ENCODE results near the gene HIVEP3. TPM values are rescaled to one million over a fixed set of nuclear protein-coding genes. Genes with fewer than 3 reads are reported as not detected.

HIVEP3 gene
- total RNA-seq, 1 donor from 2014 or later: 0.85 TPM

GRCh38 chr1:41662765-41663437, 255.8 kb downstream of the HIVEP3 start:
- DNase-seq: peak; percentile 20

GRCh38 chr1:41662061-41662764, 256.5 kb downstream of the HIVEP3 start:
- DNase-seq: peak; percentile 58

DNA sequence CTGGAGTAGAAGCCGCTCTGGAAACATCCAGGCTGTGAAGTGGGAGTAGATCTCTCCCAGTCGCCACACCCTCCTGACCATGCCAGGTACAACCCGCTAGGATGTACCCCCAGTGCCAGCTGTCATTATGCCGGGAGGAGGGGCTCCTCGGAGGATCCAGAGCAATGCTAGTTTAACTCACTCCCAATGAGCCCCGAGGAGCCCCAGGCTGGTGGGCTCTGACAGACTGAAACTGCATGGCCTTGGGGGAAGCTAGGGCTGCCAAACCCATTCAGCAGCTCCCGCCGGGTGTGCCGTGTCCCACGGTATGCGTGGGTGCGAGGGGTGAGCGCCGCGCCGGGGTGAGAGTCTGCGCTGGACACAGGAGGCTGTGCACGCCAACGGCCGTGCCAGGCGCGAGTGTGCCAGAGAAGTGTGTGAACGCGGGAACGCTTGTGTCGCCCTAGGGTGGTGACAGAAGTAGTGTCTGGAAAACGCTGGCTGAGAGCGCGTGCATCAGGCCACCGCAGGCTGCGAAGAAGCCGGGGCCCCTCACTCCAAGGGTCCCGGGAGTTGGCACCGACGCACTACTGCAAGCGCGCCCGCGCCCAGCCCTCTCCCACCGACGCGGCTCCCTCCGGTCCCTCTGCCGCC, 257.2 kb downstream of the HIVEP3 start:
- DNase-seq: peak; percentile 23

- DNase-seq: no peak
Observed at GRCh38 chr1:41660570-41661427, 257.9 kb downstream of the HIVEP3 start.

DNA sequence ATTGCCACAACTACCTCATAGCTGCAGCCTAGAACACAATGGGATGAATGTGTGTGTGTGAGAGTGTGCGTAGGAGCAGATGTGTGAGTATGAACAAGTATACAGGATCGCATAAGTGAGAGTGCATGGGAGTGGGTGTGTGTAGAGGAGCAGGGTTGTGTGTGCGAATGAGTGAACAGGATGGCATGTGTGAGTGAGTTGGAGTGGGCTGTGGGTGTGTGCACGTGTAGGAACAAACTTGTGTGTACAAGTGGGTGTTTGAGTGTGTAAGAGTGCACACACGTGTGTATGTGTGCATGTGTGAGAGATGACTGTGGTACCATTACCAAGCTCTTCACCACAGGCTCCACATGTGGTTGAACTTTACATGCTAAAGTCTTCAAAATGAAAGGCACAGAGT, 258.8 kb downstream of the HIVEP3 start:
- no peak for DNase-seq

- no peak for DNase-seq
Observed at GRCh38 chr1:41659159-41659495, 259.6 kb downstream of the HIVEP3 start.

DNA sequence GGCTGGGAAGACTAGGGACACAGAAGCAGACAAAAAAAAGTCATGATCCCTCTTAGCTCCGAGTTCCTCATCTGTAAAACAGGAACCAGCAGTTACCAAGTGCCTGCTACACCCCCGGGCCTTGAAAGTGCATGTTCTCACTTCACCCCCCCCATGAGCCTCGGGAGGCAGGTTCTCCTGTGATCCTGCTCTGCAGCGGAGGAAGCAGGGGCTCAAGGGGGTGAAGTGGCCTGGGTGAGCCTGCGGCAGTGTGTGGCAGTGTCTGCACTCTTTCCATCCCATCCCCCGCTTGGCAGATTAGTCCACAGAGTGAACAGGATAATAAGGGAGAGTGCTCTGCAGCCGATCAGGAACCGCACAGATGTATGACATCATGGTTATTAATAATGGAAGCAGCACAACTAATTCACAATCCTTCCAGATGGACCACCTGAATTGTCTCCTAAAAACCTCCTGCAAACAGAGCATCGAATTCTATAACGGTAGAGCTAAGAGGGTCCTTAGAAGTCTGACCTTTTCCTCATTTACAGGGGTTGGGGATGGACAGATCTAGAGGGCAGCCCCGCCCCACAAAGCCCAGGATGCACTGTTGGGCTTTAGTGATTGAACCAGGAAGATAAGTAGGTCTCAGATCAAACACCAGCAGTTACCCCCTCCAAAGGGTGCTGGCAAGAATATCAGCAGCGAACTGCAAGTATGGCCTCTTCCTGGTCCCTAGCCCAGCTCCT, 260.1 kb downstream of the HIVEP3 start:
- DNase-seq: no peak

DNA sequence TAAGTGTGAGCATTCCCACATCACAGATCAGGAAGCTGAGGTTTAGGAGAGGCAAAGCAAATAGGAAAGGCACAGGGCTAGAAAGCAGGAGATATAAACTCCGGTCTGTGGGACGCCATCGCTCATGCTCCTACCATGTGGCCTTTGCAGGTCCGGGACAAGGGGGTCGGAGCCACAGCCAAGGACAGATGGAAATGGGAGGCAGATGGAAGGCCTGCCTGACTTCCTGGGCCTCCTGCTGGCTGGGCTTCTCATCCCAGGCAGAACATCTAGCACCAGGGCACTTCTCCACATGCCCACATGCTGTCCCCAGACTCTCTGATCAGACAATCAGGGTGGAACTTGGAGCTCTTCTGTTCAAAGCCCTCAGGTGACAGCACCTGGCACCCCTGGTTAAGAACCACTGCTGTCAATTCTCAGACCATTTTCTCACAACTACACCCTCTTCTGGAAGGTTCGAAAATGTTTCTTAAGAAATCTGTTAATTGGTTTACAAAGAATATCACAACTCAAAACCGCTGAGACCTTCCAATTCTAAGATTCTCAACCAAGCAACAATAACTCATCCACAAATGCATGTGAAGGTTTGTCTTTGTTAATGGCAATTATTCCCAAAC, 260.9 kb downstream of the HIVEP3 start:
- no peak for DNase-seq

GRCh38 chr1:41656825-41657500, 261.8 kb downstream of the HIVEP3 start:
- DNase-seq: no peak

- DNase-seq: no peak
Observed at GRCh38 chr1:41656068-41656467, 262.7 kb downstream of the HIVEP3 start.

GRCh38 chr1:41655632-41656031, 263.1 kb downstream of the HIVEP3 start:
- no peak for DNase-seq

DNA sequence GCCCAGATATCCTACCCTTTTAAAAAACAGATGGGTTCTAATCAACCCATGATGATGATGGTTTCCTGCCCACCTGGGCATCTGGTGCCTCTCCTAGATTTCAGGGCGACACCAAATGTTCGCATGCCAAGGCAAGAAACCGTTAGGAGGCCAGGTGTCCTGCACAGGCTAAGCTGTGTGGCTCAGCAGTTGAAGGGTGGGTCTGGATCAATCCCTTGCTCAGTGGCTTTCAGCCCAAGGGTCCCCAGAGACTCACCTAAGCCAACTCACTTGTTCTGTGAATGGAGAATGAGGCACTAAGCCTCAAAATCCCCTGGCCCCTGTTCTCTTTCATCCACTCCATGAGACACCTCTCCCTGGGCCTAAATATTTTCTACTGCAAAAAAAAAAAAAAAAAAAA, 265.1 kb downstream of the HIVEP3 start:
- DNase-seq: no peak

- DNase-seq: no peak
Observed at GRCh38 chr1:41652384-41653265, 266.1 kb downstream of the HIVEP3 start.

GRCh38 chr1:41650028-41650880, 268.5 kb downstream of the HIVEP3 start:
- DNase-seq: peak; percentile 15

- no peak for DNase-seq
Observed at GRCh38 chr1:41649396-41650027, 269.2 kb downstream of the HIVEP3 start.

DNA sequence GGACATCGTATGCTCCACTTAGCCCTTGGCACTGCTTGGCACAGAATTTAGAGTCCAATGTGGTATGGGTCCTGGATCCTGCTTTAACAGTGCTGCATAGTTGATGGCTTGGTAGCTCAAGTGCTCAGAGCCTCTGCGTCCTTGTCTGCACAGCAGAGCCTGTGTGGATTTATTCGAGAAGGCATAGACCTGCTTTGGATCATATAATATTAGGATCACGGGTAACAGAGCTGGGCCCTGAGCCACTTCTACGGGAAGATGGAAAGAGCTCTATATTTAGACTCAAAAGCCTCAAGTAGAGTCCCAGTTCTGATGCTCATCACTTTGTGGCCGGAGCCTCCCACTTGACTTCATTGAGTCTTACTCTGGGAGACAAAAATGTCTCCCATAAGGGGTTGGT, 269.9 kb downstream of the HIVEP3 start:
- DNase-seq: no peak

DNA sequence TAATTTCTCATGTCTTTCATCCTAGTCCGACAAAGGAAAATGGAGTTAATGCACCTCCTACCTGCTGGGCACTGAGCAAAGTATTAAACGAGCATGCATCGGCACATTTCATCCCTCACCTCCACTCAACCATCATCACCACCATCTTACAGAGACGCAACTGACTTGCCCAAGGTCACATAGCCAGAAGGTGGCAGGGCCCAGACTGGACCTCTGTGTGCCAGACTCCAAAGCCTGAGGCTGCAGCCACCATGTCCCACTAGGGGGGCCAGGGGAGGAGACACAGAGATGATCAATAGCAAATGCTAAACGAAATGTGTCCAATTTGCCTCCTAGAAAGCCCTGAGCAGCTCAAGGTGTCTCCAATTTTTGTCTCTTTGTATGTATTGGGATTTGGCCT, 270.5 kb downstream of the HIVEP3 start:
- no peak for DNase-seq

DNA sequence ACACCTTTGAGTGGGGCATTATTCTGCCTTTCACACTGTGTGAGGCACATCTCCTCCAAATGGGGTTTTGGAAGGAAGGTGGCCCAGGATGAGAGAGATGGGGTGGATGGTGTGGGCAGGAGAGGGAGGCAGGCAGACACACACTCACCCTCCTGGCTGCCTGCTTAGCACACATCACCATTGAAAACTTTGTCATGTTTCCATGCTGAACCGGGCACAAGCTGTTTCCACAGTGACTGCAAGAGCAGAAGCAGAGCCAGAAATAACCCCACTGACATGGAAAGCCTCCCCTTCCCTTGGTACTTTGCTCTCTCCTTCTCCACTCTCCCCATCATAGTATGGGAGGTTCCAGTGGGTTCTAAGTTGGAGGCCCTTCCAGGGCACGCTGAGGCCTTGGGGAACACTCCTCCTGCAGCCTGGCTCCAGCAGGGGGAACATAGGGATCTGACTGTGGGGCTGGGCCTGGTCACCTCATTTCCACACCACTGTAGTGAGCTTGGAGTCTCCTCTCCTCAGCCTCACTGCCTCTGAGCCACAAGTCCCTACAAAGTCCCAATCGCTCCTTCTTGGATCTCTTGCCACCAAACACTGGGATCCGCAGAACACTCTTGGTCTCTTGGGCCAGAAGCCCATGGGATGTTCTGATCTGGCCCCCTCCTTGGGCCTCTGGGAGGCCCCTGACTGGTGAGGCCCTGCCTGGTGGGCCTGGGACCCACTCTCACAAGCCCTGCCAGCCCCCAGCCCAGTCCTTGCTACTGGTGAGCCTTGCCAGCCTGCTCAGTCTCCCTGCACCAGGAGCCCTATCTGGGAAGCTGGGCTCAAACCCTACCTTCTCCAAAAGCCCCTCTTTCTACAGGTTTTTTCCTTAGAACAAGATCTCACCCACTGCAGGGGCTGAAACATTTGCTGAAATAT, 271.2 kb downstream of the HIVEP3 start:
- no peak for DNase-seq

Data from dermis blood vessel endothelial cell (primary cell).